HG02840 (cell line): Measurements from ENCODE around the gene UBIAD1.
"Not testable (repeated sequence)": the region's sequence is repeated elsewhere in the genome, so short reads cannot be mapped to it uniquely, and the experiment has no call there.

Source experiments
- ATAC-seq: cut with Tn5 transposase; IDR thresholded peaks from one replicate; pipeline ENCODE4 v1.9.1; 2021; ENCODE audit warnings: mild to moderate bottlenecking, moderate library complexity, moderate number of reproducible peaks; ENCODE audit not compliant: unreplicated experiment, low FRiP score

The UBIAD1 gene

GRCh38 chr1:11272832-11273594, at the start of gene UBIAD1:
Gene UBIAD1, plus strand, starts transcription at chr1:11273198. Its CDS starts 334 bp downstream, at chr1:11273532.
- ATAC-seq, result peak; percentile 88

- no peak for ATAC-seq
Observed at GRCh38 chr1:11227106-11228077, 45.6 kb upstream of the UBIAD1 start.

- no peak for ATAC-seq
Observed at GRCh38 chr1:11229203-11229602, 43.8 kb upstream of the UBIAD1 start.

- no peak for ATAC-seq
Observed at GRCh38 chr1:11233208-11233607, 39.8 kb upstream of the UBIAD1 start.

- ATAC-seq, result no peak
Observed at GRCh38 chr1:11237356-11237755, 35.6 kb upstream of the UBIAD1 start.

GRCh38 chr1:11238311-11238710, 34.7 kb upstream of the UBIAD1 start:
- no peak for ATAC-seq

- ATAC-seq, result no peak
Observed at GRCh38 chr1:11245248-11245647, 27.8 kb upstream of the UBIAD1 start.

GRCh38 chr1:11245904-11246719, 26.9 kb upstream of the UBIAD1 start:
- no peak for ATAC-seq

- ATAC-seq, result no peak
Observed at GRCh38 chr1:11248169-11248568, 24.8 kb upstream of the UBIAD1 start.

GRCh38 chr1:11252538-11252937, 20.5 kb upstream of the UBIAD1 start:
- ATAC-seq, result no peak

- no peak for ATAC-seq
Observed at GRCh38 chr1:11253226-11253625, 19.8 kb upstream of the UBIAD1 start.

GRCh38 chr1:11256299-11256698, 16.7 kb upstream of the UBIAD1 start:
- ATAC-seq, result no peak

GRCh38 chr1:11262171-11263049, 10.6 kb upstream of the UBIAD1 start, which contains the start of gene MTOR:
Gene MTOR, minus strand, starts transcription at chr1:11262551. Its CDS starts 3,142 bp downstream, at chr1:11259409.
- ATAC-seq, result peak; percentile 99

- no peak for ATAC-seq
Observed at GRCh38 chr1:11266268-11267074, 6.5 kb upstream of the UBIAD1 start.

- not testable (repeated sequence) for ATAC-seq
Observed at GRCh38 chr1:11267350-11268337, 5.4 kb upstream of the UBIAD1 start.

- no peak for ATAC-seq
Observed at GRCh38 chr1:11272544-11272831, 510 bp upstream of the UBIAD1 start.

- no peak for ATAC-seq
Observed at GRCh38 chr1:11273595-11274234, 717 bp downstream of the UBIAD1 start.
